LNCaP clone FGC (cell line): ENCODE data around the gene NAALADL2.

ENCODE experiments used
- DNase-seq: peaks from one replicate; pipeline ENCODE4 v3.0.0-alpha.2; 2011; ENCODE audit warnings: low read depth
- H3K4me3 ChIP-seq: 2 replicates; pipeline ENCODE4 v1.5.1; 2011; ENCODE audit warnings: mild to moderate bottlenecking, low read depth, low read length, control low read depth
- TF ChIP-seq, protein P1 (sequence below): IDR thresholded peaks from 2 replicates; pipeline ENCODE4 v1.5.1; 2012; ENCODE audit warnings: mild to moderate bottlenecking; ENCODE audit not compliant: control insufficient read depth, insufficient read depth; ENCODE audit errors: extremely low read depth

The NAALADL2 gene

DNA sequence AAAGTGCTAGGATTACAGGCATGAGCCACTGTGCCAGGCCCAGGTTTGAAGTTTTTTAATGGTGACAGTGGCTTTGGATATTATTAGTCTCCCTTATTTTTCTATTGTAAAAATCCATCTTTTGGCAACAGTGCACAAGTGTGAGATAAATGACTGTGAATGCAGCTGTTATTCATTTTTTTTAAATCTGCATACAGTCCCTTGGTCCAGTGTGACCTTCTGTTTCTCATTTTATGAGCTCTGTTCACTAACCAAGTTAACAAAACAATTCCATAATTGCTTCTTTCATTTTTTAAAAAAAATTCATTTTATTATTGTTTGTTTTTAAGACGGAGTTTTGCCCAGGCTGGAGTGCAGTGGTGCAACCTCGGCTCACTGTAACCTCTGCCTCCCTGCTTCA, 381.8 kb downstream of the NAALADL2 start:
- TF ChIP-seq, protein P1, sequence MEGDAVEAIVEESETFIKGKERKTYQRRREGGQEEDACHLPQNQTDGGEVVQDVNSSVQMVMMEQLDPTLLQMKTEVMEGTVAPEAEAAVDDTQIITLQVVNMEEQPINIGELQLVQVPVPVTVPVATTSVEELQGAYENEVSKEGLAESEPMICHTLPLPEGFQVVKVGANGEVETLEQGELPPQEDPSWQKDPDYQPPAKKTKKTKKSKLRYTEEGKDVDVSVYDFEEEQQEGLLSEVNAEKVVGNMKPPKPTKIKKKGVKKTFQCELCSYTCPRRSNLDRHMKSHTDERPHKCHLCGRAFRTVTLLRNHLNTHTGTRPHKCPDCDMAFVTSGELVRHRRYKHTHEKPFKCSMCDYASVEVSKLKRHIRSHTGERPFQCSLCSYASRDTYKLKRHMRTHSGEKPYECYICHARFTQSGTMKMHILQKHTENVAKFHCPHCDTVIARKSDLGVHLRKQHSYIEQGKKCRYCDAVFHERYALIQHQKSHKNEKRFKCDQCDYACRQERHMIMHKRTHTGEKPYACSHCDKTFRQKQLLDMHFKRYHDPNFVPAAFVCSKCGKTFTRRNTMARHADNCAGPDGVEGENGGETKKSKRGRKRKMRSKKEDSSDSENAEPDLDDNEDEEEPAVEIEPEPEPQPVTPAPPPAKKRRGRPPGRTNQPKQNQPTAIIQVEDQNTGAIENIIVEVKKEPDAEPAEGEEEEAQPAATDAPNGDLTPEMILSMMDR, result no peak
- DNase-seq, result no peak
- H3K4me3 ChIP-seq, result no peak overlapping the region

DNA sequence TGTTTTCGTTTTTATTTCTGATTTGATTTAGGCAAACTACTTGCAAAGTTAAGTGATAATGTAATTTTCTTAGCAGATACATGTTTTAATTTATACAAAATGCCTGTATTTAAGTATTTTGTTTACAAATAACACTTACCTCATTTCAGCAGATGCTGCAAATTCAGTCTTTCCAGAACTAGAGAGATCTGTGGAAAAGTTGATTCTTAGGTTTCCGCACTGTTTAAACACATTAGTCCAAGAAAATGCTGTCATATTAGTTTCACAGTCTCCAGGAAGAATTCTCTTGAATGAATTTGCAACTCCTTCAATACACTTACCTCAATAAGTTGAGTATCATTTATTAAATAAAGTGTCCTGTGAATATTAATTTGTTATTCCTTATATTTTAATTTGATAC, 383.1 kb downstream of the NAALADL2 start:
- no peak overlapping the region for H3K4me3 ChIP-seq
- TF ChIP-seq, protein P1, result no peak
- DNase-seq, result no peak

DNA sequence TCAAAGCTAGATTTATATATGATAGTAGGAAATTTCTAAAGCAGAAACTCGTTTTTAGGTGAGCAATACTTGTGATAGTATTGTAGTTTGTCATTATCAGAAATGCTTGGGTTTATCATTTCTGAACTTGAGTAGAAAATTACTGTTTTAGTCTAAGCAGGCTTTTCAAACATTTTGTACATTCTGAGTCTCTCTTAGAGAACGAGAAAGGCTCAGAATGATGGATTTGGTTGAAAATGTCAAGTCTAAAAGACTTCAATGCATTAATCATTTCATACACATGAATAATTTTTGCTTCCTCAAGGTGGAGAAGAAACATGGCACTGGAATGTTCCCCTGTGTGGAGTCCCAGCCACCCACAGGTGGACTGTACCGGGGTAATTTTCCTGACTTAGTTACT, 387.1 kb downstream of the NAALADL2 start:
- DNase-seq, result no peak
- no peak overlapping the region for H3K4me3 ChIP-seq
- TF ChIP-seq, protein P1, result no peak

DNA sequence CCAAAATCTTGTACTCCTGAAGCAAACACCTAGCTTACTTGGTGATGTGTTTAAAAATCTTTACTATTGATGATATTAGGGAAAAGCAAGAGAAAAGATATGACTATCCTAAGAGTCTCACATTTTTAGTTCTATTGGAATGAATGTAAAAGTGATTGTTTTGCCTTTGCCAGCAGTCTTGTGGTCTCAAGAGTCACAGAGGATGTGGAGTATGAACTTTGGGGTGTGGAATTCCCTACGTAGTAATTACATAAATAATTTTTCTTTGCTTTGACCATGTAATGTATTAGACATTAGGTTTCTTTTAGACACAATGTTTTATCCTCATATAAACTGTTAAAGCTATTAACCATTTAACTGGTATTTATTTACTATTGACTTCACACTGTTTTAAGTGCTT, 387.6 kb downstream of the NAALADL2 start:
- TF ChIP-seq, protein P1, result no peak
- H3K4me3 ChIP-seq, result no peak overlapping the region
- no peak for DNase-seq

DNA sequence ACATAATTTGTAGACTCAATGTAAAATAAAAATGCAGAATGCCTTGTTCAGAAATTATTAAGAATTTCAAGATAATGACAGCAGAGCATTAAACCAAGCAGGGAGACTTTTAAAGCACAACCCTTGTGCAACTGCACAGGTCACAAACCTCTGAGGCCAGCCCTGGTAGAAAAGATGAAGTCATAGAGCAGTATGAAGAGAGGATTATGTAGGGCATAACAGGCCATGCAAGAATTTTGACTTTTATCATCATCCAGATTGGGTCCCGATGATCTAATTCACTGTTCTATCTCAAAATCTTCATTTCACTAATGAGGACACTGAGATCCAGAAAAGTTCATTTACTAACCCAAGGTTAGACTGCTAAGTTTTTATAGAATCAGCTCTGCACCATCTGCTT, 388.5 kb downstream of the NAALADL2 start:
- TF ChIP-seq, protein P1, result no peak
- no peak for DNase-seq
- H3K4me3 ChIP-seq, result no peak overlapping the region

DNA sequence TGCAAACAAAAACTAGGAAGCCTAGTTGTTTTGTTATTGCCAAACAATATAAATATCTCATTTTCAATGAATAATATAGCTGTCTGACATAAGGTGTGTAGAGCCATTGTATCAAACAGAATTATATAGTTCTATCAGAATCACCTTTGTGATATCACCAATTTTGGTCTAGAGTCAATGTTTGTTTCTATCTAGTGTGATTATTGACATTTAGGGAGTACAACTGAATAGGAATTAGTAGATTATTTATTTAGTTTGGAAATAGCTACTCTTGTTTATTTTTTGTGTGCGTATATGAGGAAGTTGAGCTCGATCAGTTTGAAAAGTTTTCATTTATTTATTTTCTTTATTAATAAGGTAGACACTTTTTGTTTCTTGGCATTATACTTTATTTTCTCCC, 389.7 kb downstream of the NAALADL2 start:
- peak; percentile 70 for DNase-seq
- TF ChIP-seq, protein P1, result no peak
- no peak overlapping the region for H3K4me3 ChIP-seq

DNA sequence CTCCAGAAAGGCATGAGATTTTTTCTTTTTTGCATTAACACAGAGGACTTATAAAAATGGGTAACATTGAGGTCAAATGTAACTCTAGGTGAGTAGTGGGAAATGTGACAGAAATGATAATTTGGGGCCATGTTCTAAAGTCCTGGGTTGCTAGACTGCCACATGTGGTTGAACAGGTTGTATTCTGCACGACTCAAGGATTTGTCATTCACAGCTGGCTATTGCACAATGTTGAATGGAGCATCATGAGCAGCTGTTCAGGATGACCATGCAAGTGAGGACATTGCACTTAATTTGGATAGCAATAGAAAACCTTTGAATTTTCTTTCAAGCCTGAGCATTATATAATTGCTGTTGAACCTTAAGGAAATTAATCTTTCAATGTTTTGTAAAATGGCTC, 396.6 kb downstream of the NAALADL2 start:
- TF ChIP-seq, protein P1, result no peak
- DNase-seq, result no peak
- H3K4me3 ChIP-seq, result no peak overlapping the region
